Right lobe of liver (tissue), 4 donors: ENCODE results near the gene TBXAS1.

Experiments
- CTCF ChIP-seq, 4 donors: fragments of 200-600 bp in 3 of 4; fragments of 450-650 bp in 1 of 4; IDR thresholded peaks; one replicate each; pipeline versions ENCODE4 v1.5.1 to v1.8.0; 2016 to 2022; ENCODE audit warnings: antibody characterized with exemption in 4 of 4, mild to moderate bottlenecking in 2 of 4
- POLR2A ChIP-seq: fragments of 450-650 bp; IDR thresholded peaks from one replicate; pipeline ENCODE4 v1.6.1; 2017; ENCODE audit warnings: antibody characterized with exemption, mild to moderate bottlenecking
- donor health status: DM: no; HTN: no; CAD: no.
- donor health status: DM: no; HTN: no; CAD: no.
- donor health status: DM: no; HTN: yes; CAD: no.

- no peak for TF ChIP-seq CTCF (IDR thresholded peaks at IDR 0.05)
- no peak for TF ChIP-seq POLR2A
Observed at GRCh38 chr7:139869886-139870285, 40.8 kb downstream of the TBXAS1 start.
